ENCODE data around the gene PRKN. TPM values are rescaled to one million over a fixed set of nuclear protein-coding genes. Genes with fewer than 3 reads are reported as not detected.

The PRKN gene
- total and polyA plus RNA-seq, 2 donors (not counting 3 experiments of a cell fraction or from before 2014, with no cell fraction given): 0.06 TPM; not detected in 1

DNA sequence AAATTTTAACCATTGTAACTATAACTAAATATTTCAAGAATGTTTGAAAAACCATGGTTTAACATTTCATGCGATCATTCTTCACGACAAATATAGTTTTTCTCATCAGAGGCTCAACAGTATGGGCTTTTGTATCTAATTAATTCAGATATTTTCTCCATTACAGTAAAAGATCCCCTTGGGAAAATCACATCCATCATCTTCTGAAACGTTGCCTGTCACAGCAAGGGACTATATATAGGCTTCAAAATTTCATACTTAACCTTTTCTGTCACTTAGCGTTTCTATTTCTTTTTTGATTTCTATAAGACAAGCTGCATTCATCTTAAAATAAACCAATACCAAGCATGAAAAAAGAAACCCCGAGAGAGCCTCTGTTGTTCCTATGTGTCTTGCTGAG is 710.0 kb downstream of the PRKN start:
- Histone ChIP-seq H3K36me3 (ENCODE audit: control insufficient read depth in 2 of 2, extremely low read depth in 1 of 2, insufficient read depth in 2 of 2, low read length in 2 of 2) (no peaks in the 10 kb centered on the region), H3K9me1 (replicated peaks; ENCODE audit: control insufficient read depth, extremely low read depth, insufficient read depth, low read length) (no peaks in the 10 kb centered on the region), H3K27ac (ENCODE audit: insufficient read depth, low read depth, low read length) (no peak overlapping the region), H3K4me2 (ENCODE audit: insufficient read depth, low read length) (no peak overlapping the region), H3K27me3 (ENCODE audit: control insufficient read depth in 2 of 2, insufficient read depth in 2 of 2, low read length in 2 of 2) (no peaks in the 10 kb centered on the region), H3K79me2 (ENCODE audit: control insufficient read depth, insufficient read depth, low read length) (no peaks in the 10 kb centered on the region), H3K9ac (replicated peaks; ENCODE audit: extremely low read depth, insufficient read depth, low read length) (no peak overlapping the region), H3K4me3 (replicated peaks in 1 of 3; ENCODE audit: insufficient read depth in 1 of 3, low read depth in 1 of 3, low read length in 3 of 3) (no peak overlapping the region), H3K9me3 (replicated peaks; ENCODE audit: control insufficient read depth, insufficient read depth, low read length) (no peaks in the 10 kb centered on the region), H2AFZ (ENCODE audit: low read depth, low read length) (no peak overlapping the region), H4K20me1 (replicated peaks; ENCODE audit: control insufficient read depth, extremely low read depth, insufficient read depth, low read length) (no peaks in the 10 kb centered on the region), H3K4me1 (ENCODE audit: control insufficient read depth, extremely low read depth, insufficient read depth, low read length) (no peaks in the 10 kb centered on the region)
- no TSS peak for BruUV-seq (replicated peaks)
- dilution Hi-C loops (cut with MboI; ENCODE audit: extremely low pct_ligation_motif_present, low sequenced_read_pairs): no loop called here
- CTCF ChIA-PET: no interaction called here
- POLR2A ChIA-PET: no interaction called here
- intact Hi-C loops (cut with micrococcal nuclease): no loop called here
- no peak for TF ChIP-seq POLR2A (IDR thresholded peaks at IDR 0.05; ENCODE audit: low read depth, low read length)
- no peak for TF ChIP-seq MYC (IDR thresholded peaks at IDR 0.05; ENCODE audit: low read depth, low read length)
- no peak for TF ChIP-seq POLR2AphosphoS5 (IDR thresholded peaks at IDR 0.05; ENCODE audit: insufficient read depth, low read depth, low read length)
- TF ChIP-seq GATA2 (IDR thresholded peaks at IDR 0.05; ENCODE audit: insufficient read depth, insufficient read length, low read depth, low read length): no peak
- TF ChIP-seq FOS (IDR thresholded peaks at IDR 0.05; ENCODE audit: borderline replicate concordance, insufficient read depth, low read length): no peak
- FAIRE-seq (no peak), DNase-seq (ENCODE audit: low read depth, low spot score) (no peak)

DNA sequence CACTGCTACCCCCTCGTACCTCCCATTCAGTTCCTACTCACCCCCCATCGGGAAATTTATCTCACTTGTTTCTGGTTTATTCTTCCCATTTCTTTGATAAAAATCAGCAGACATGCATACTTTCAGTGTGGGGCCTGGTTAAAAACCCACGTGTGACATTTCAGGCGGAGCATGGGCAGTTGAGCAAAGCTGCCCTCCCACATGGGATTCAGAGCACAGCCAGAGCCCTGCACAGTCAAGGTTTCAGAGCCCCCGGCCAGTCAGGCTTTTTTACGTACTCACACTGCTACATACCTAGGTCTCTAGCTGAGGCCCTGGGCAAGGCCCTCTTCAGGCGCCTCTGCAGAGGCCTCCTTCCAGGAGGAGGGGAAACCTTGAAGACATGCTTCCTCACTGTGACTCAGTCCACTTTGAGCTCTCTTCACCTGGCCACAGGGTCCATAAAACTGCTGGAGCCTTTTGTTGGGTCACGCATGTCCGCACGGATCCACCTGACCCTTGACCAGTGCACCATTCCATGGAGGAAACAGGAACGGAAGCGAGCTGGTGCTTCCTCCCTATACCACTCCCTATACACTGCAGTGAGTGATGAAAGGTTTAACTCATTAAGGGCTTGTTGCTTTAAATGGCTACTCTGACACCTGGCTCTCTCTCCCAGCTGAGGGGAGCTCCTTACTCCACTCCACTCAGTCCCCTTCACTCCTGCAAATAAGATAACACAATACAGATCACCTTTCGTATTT is 713.3 kb downstream of the PRKN start:
- Histone ChIP-seq H3K4me2 (ENCODE audit: insufficient read depth, low read length) (no peak overlapping the region), H3K4me3 (replicated peaks in 1 of 3; ENCODE audit: insufficient read depth in 1 of 3, low read depth in 1 of 3, low read length in 3 of 3) (no peak overlapping the region), H3K9ac (replicated peaks; ENCODE audit: extremely low read depth, insufficient read depth, low read length) (no peak overlapping the region), H3K4me1 (ENCODE audit: control insufficient read depth, extremely low read depth, insufficient read depth, low read length) (no peaks in the 10 kb centered on the region), H3K27me3 (ENCODE audit: control insufficient read depth in 2 of 2, insufficient read depth in 2 of 2, low read length in 2 of 2) (no peaks in the 10 kb centered on the region), H3K9me3 (replicated peaks; ENCODE audit: control insufficient read depth, insufficient read depth, low read length) (no peaks in the 10 kb centered on the region), H4K20me1 (replicated peaks; ENCODE audit: control insufficient read depth, extremely low read depth, insufficient read depth, low read length) (no peaks in the 10 kb centered on the region), H3K9me1 (replicated peaks; ENCODE audit: control insufficient read depth, extremely low read depth, insufficient read depth, low read length) (no peaks in the 10 kb centered on the region), H3K79me2 (ENCODE audit: control insufficient read depth, insufficient read depth, low read length) (no peaks in the 10 kb centered on the region), H2AFZ (ENCODE audit: low read depth, low read length) (no peak overlapping the region), H3K27ac (ENCODE audit: insufficient read depth, low read depth, low read length) (no peak overlapping the region), H3K36me3 (ENCODE audit: control insufficient read depth in 2 of 2, extremely low read depth in 1 of 2, insufficient read depth in 2 of 2, low read length in 2 of 2) (no peaks in the 10 kb centered on the region)
- CTCF ChIA-PET: no interaction called here
- POLR2A ChIA-PET: no interaction called here
- no peak for FAIRE-seq
- dilution Hi-C loops (cut with MboI; ENCODE audit: extremely low pct_ligation_motif_present, low sequenced_read_pairs): no loop called here
- no peak for TF ChIP-seq CTCF (IDR thresholded peaks at IDR 0.05; ENCODE audit: extremely low read depth in 1 of 2, insufficient read depth in 1 of 2, low read depth in 1 of 2, low read length in 2 of 2)
- TF ChIP-seq MYC (IDR thresholded peaks at IDR 0.05; ENCODE audit: low read depth, low read length): no peak
- no peak for TF ChIP-seq POLR2A (IDR thresholded peaks at IDR 0.05; ENCODE audit: low read depth, low read length)
- TF ChIP-seq, protein P1, sequence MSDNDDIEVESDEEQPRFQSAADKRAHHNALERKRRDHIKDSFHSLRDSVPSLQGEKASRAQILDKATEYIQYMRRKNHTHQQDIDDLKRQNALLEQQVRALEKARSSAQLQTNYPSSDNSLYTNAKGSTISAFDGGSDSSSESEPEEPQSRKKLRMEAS (IDR thresholded peaks at IDR 0.05; ENCODE audit: insufficient read depth, insufficient read length): no peak
- TF ChIP-seq EZH2 (IDR thresholded peaks at IDR 0.05; ENCODE audit: borderline replicate concordance, low read depth, low read length, severe bottlenecking): no peak
- no peak for TF ChIP-seq FOS (IDR thresholded peaks at IDR 0.05; ENCODE audit: borderline replicate concordance, insufficient read depth, low read length)
- no peak for TF ChIP-seq GATA2 (IDR thresholded peaks at IDR 0.05; ENCODE audit: insufficient read depth, insufficient read length, low read depth, low read length)
- intact Hi-C loops (cut with micrococcal nuclease): no loop called here
- DNase-seq (ENCODE audit: low read depth, low spot score): no peak
- no TSS peak for BruUV-seq (replicated peaks)

Data from endothelial cell of umbilical vein (primary cell).